Caco-2 (cell line): ENCODE results near the gene BRAF. TPM values are rescaled to one million over a fixed set of nuclear protein-coding genes. Genes with fewer than 3 reads are reported as not detected.
"Not testable (repeated sequence)": the region's sequence is repeated elsewhere in the genome, so short reads cannot be mapped to it uniquely, and the experiment has no call there.

Source experiments
- BruUV-seq: library from RNA; stranded (reverse); fragments of 400-500 nt; replicated peaks from 2 replicates; lab custom pipeline; 2021; lab: Mats Ljungman, UMichigan
- CTCF ChIA-PET: fragments of 300-600 bp; sonication (Branson Sonifier 250); formaldehyde crosslinking; loops from one replicate; lab custom pipeline; 2022; ENCODE audit warnings: antibody characterized with exemption; lab: Charles Lee
- POLR2A ChIA-PET: fragments of 300-600 bp; sonication (Branson Sonifier 250); formaldehyde crosslinking; loops from one replicate; lab custom pipeline; 2022; ENCODE audit warnings: antibody characterized with exemption; lab: Charles Lee
- DNase-seq, 2 experiments: peaks; one replicate each; pipeline versions ENCODE4 v3.0.0 to v3.0.0-alpha.2; 2020 to 2022
- H3K27me3 ChIP-seq: replicated peaks from 2 replicates; pipeline ENCODE4 v1.6.0; 2011; ENCODE audit warnings: low read length; ENCODE audit not compliant: control insufficient read depth, insufficient read depth
- H3K36me3 ChIP-seq: 2 replicates; pipeline ENCODE4 v1.5.1; 2011; ENCODE audit warnings: low read length; ENCODE audit not compliant: control insufficient read depth, insufficient read depth
- H3K4me1 ChIP-seq: fragments of 250-450 bp; sonication (Bioruptor Pico); 2 replicates; pipeline ENCODE4 v1.5.1; 2020; ENCODE audit warnings: mild to moderate bottlenecking
- H3K4me3 ChIP-seq: 2 replicates; pipeline ENCODE4 v1.5.1; 2011; ENCODE audit warnings: low read depth, mild to moderate bottlenecking, control low read depth, low read length
- H3K9me3 ChIP-seq: fragments of 250-450 bp; sonication (Bioruptor Pico); 2 replicates; pipeline ENCODE4 v1.5.1; 2020; ENCODE audit warnings: mild to moderate bottlenecking, moderate library complexity
- H3K27ac Mint-ChIP-seq: one replicate; pipeline ENCODE4 v1.8.0; 2022; ENCODE audit warnings: mixed read lengths; ENCODE audit not compliant: unreplicated experiment
- H3K27me3 Mint-ChIP-seq: one replicate; pipeline ENCODE4 v1.8.0; 2022; ENCODE audit warnings: mixed read lengths; ENCODE audit not compliant: insufficient read depth, unreplicated experiment
- H3K36me3 Mint-ChIP-seq: one replicate; pipeline ENCODE4 v1.8.0; 2022; ENCODE audit warnings: mild to moderate bottlenecking, mixed read lengths; ENCODE audit not compliant: insufficient read depth, unreplicated experiment
- H3K4me1 Mint-ChIP-seq: one replicate; pipeline ENCODE4 v1.8.0; 2022; ENCODE audit warnings: low read depth, mixed read lengths; ENCODE audit not compliant: unreplicated experiment
- H3K4me3 Mint-ChIP-seq: one replicate; pipeline ENCODE4 v1.8.0; 2022; ENCODE audit warnings: mild to moderate bottlenecking, moderate library complexity, mixed read lengths; ENCODE audit not compliant: unreplicated experiment
- H3K9me3 Mint-ChIP-seq: one replicate; pipeline ENCODE4 v1.8.0; 2022; ENCODE audit warnings: mixed read lengths; ENCODE audit not compliant: unreplicated experiment
- CTCF ChIP-seq, 2 experiments: fragments of 200-600 bp in 1 of 2; IDR thresholded peaks; 1 replicate in 1 of 2; 2 replicates in 1 of 2; pipeline versions ENCODE4 v1.5.1 to v1.8.0; 2011 to 2022; ENCODE audit warnings: antibody characterized with exemption in 1 of 2, control low read depth in 1 of 2, inconsistent platforms in 1 of 2, low read depth in 1 of 2, low read length in 1 of 2, mild to moderate bottlenecking in 1 of 2, moderate library complexity in 1 of 2; ENCODE audit not compliant: insufficient read depth in 1 of 2, severe bottlenecking in 1 of 2, unreplicated experiment in 1 of 2
- intact Hi-C: fragments of 100-400 bp; cut with micrococcal nuclease; formaldehyde crosslinking; loops from one replicate; pipeline ENCODE4 v1.10.0; 2022; ENCODE audit not compliant: unreplicated experiment
- total RNA-seq: library from RNA; stranded (reverse); gene quantifications from 2 replicates; pipeline ENCODE4 v1.2.3, GENCODE V29; 2022

The BRAF gene
- total RNA-seq, 1 experiment from 2014 or later: 38.5 TPM

- Mint-ChIP-seq H3K9me3 (no peaks in the 10 kb centered on the region), H3K4me3 (no peak overlapping the region), H3K36me3 (no peaks in the 10 kb centered on the region), H3K27ac (no peak overlapping the region), H3K4me1 (no peaks in the 10 kb centered on the region), H3K27me3 (no peaks in the 10 kb centered on the region)
- no TSS peak for BruUV-seq
- no peaks in the 10 kb centered on the region for H3K27me3 ChIP-seq
- intact Hi-C loops: no loop called here
- CTCF ChIA-PET: no interaction called here
- TF ChIP-seq CTCF (IDR thresholded peaks at IDR 0.05; ENCODE audit: insufficient read depth in 1 of 2, low read depth in 1 of 2, low read length in 1 of 2, severe bottlenecking in 1 of 2, unreplicated experiment in 1 of 2): no peak
- H3K4me3 ChIP-seq: no peak overlapping the region
- DNase-seq: no peak
- H3K9me3 ChIP-seq: no peaks in the 10 kb centered on the region
- H3K4me1 ChIP-seq: no peaks in the 10 kb centered on the region
- no peaks in the 10 kb centered on the region for H3K36me3 ChIP-seq
- POLR2A ChIA-PET: no interaction called here
These were observed 13.1 kb upstream of the BRAF start for GRCh38 chr7:140937702-140938264.

DNA sequence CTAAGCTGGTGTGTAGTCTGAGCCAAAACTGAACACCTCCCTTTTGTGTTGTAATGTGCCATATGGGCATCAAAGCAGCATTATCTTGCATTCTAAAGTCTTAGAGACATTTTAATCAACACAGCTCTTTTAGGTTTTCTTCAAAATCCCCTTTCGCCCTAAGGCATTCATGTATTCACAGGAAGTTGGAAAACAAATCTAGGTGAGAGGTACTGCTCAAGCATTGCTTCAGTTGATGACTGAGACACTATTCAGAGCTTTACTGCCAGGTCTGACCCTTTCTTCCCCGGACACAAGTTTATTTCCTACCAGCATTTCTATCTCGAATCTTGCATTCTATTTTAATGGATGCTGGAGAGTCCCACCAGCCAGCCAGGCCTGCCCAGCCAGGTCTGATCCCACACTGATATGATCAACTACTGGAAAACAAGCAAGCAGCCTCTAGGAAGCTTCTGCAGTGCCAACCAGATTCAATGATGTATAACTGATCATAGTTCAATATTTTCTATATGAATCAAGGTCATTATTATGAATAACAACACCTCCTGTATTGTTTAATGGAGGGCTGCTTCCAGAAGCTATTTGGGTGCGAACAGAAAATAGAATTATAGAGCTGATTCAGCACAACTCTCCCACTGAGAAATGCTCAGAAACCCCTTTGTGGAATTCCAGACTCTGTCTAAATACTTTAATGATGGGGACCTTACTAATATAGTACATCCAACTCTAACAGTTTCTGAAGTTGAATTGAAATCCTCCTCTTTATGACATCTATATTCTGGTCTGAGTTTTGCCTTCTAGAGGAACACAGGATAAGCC lies 4.0 kb upstream of the BRAF start:
- intact Hi-C loops: no loop called here
- Histone ChIP-seq H3K4me1 (no peaks in the 10 kb centered on the region), H3K4me3 (no peak overlapping the region), H3K36me3 (no peaks in the 10 kb centered on the region), H3K27me3 (no peaks in the 10 kb centered on the region), H3K9me3 (no peaks in the 10 kb centered on the region)
- no peak for DNase-seq
- Mint-ChIP-seq H3K4me1 (no peaks in the 10 kb centered on the region), H3K27me3 (peaks cover 8% of the 10 kb centered on the region), H3K9me3 (no peaks in the 10 kb centered on the region), H3K36me3 (no peaks in the 10 kb centered on the region), H3K27ac (no peak overlapping the region), H3K4me3 (no peak overlapping the region)
- BruUV-seq: no TSS peak
- no peak for TF ChIP-seq CTCF (IDR thresholded peaks at IDR 0.05; ENCODE audit: insufficient read depth in 1 of 2, low read depth in 1 of 2, low read length in 1 of 2, severe bottlenecking in 1 of 2, unreplicated experiment in 1 of 2)
- ChIA-PET POLR2A (no interaction called here), CTCF (interaction anchor here (0.6 kb wide), 1 partner anchor 26 kb away, joined by 4 read pairs; no protein-coding TSS in a partner anchor)

DNA sequence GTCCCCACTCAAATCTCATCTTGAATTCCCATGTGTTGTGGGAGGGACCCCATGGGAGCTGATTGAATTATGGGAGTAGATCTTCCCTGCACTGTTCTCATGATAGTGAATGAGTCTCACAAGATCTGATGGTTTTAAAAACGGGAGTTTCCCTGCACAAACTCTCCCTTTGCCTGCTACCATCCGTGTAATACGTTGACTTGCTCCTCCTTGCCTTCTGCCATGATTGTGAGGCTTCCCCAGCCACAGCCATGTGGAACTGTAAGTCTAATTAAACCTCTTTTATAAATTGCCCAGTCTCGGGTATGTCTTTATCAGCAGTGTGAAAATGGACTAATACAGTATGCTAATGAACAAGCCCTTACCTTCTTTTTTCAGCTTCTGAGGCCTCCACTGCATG lies 3.2 kb upstream of the BRAF start:
- DNase-seq, H3K36me3 Mint-ChIP-seq, H3K9me3 ChIP-seq, H3K4me1 ChIP-seq, H3K9me3 Mint-ChIP-seq, H3K4me3 Mint-ChIP-seq, H3K27me3 ChIP-seq, H3K27me3 Mint-ChIP-seq, H3K4me1 Mint-ChIP-seq, POLR2A ChIA-PET, H3K27ac Mint-ChIP-seq, H3K36me3 ChIP-seq, BruUV-seq, intact Hi-C loops, H3K4me3 ChIP-seq: not testable (repeated sequence)
- CTCF ChIA-PET: interaction anchor here (0.6 kb wide), 1 partner anchor 257 kb away, joined by 3 read pairs; no protein-coding TSS in a partner anchor
